ENCODE results near the gene PDPK1. TPM values are rescaled to one million over a fixed set of nuclear protein-coding genes. Genes with fewer than 3 reads are reported as not detected.

PDPK1 gene
- total RNA-seq = 28.9 and 30.2 TPM in 2 replicates

GRCh38 chr16:2537451-2538379, at the start of gene PDPK1:
TSS of gene PDPK1 (plus strand) at chr16:2538021. CDS start at chr16:2538113, 92 bp downstream.

GRCh38 chr16:2513405-2514332, 24.2 kb upstream of the PDPK1 start, which contains the start of gene ATP6V0C:
TSS of gene ATP6V0C (plus strand) at chr16:2513952. CDS start at chr16:2514104, 152 bp downstream.

GRCh38 chr16:2520097-2520783, 17.6 kb upstream of the PDPK1 start, which contains the start of gene AMDHD2:
TSS of gene AMDHD2 (plus strand) at chr16:2520371. CDS start at chr16:2520459, 88 bp downstream.

GRCh38 chr16:2531371-2531695, 6.5 kb upstream of the PDPK1 start, which contains the start of gene CEMP1:
TSS of gene CEMP1 (minus strand) at chr16:2531408. CDS start at chr16:2531073, 335 bp downstream.

Other genes with a start within 250 kb of the PDPK1 start
- 13.0 and 16.0 TPM in 2 replicates for gene ABCA3, start 197.3 kb upstream of the PDPK1 start, total RNA-seq
- gene CCNF, start 108.6 kb upstream of the PDPK1 start, total RNA-seq = 5.0 and 7.8 TPM in 2 replicates
- gene TEDC2, start 77.9 kb upstream of the PDPK1 start, total RNA-seq = 2.4 and 2.8 TPM in 2 replicates
- gene NTN3, start 66.7 kb upstream of the PDPK1 start, total RNA-seq = 0.85 and 1.3 TPM in 2 replicates
- gene TBC1D24, start 62.9 kb upstream of the PDPK1 start, total RNA-seq = 20.7 and 28.8 TPM in 2 replicates
- 19.5 and 34.5 TPM in 2 replicates for gene ATP6V0C, start 24.1 kb upstream of the PDPK1 start, total RNA-seq
- 35.8 and 73.4 TPM in 2 replicates for gene AMDHD2, start 17.6 kb upstream of the PDPK1 start, total RNA-seq
- gene CEMP1, start 6.6 kb upstream of the PDPK1 start, total RNA-seq = not detected in 2 replicates
- gene KCTD5, start 144.5 kb downstream of the PDPK1 start, total RNA-seq = 20.3 and 25.3 TPM in 2 replicates
- 0.69 and 0.72 TPM in 2 replicates for gene PRSS27, start 182.2 kb downstream of the PDPK1 start, total RNA-seq
- gene SRRM2, start 214.6 kb downstream of the PDPK1 start, total RNA-seq = 108 and 123 TPM in 2 replicates
- 186 and 207 TPM in 2 replicates for gene ELOB, start 239.3 kb downstream of the PDPK1 start, total RNA-seq
- not detected in 2 replicates for gene PRSS33, start 249.5 kb downstream of the PDPK1 start, total RNA-seq